NCI-H510A (cell line): ENCODE results near the gene LRRC37A2.
"Not testable (repeated sequence)": the region's sequence is repeated elsewhere in the genome, so short reads cannot be mapped to it uniquely, and the experiment has no call there.

Experiments
- DNase-seq: peaks from one replicate; lab custom pipeline; 2025; lab: John Stamatoyannopoulos, UW

Gene LRRC37A2

DNA sequence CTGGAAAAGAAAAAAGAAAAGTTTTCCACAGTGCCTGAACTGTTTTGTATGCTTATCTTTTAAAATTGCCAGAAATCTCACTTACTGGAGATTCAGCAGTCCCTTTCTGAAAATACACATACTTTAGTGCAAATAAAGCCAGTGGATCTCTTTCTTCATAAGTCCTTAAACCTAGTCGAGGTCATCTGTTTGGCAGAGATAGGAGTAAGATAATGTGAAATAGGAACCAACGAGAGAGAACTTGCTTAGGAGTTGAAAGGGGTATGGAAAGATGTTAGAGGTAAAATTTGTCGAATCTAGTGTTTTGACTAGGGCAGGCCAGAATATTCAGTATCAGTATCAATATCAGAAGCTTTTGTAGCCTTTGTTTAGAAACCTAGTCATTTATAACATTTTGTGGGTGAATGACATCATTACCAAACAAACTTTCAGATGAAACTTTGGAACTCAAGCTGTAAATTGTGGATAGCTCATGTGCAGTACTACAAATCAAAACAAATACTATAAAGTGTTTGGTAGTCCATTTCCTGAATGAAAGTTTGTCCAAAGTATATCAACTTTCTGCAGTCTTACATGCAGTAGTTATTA lies 86.2 kb downstream of the LRRC37A2 start:
- not testable (repeated sequence) for DNase-seq

DNA sequence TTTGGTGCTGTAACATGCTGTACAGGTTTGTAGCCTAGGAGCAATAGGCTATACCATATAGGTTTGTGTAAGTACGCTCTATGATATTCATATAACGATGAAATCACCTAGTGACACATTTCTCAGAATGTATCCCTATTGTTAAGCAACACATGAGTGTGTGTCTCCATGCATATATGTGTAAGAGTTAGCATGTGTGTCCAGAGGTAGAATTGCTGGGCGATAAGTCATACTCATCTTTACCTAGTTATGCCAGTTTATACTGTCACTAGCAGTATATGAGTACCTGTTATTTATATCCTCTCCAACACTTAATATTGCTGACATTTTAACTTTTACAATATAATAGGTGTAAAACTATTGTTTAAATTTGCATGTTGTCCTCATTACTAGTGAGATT lies 88.5 kb downstream of the LRRC37A2 start:
- not testable (repeated sequence) for DNase-seq

DNA sequence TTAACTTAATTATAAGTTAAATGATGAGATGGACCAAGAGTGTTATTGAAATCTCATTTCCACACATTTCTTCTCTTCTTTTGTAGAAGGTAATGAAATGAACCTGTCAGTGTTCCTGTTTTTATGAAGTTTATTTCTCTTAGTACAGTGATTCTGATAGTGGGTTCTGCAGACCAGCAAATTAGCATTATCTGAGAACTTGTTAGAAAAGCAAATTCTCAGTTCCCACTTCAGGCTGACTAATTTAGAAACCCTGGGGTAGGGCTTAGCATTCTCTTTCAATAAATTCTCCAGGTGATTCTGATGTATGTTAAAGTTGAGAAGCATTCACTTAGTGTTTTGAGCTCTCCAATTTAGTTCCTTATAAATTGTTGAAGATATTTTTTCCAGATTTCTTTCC lies 90.9 kb downstream of the LRRC37A2 start:
- DNase-seq = not testable (repeated sequence)
